ENCODE results near the gene DYRK4.

DNA sequence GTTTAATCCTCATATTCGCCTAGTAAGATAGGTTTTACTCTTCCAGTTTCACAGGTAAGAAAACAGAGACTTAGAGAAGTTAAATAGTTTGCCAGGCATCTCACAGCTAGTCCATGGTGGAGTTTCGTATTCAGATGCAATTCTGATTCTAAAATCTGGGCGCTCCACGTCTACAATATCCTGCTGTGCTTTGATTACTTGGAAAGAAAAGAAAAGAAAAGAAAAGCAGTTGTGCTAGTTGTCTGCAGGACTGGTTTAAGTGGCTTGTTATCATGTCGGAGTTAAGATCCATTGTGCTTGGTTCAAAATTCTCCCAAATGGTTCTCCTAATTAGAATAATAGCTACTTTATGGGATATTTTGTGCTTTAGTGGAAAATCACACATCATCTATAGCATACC lies 68.3 kb downstream of the DYRK4 start:
- TF ChIP-seq, protein P1, sequence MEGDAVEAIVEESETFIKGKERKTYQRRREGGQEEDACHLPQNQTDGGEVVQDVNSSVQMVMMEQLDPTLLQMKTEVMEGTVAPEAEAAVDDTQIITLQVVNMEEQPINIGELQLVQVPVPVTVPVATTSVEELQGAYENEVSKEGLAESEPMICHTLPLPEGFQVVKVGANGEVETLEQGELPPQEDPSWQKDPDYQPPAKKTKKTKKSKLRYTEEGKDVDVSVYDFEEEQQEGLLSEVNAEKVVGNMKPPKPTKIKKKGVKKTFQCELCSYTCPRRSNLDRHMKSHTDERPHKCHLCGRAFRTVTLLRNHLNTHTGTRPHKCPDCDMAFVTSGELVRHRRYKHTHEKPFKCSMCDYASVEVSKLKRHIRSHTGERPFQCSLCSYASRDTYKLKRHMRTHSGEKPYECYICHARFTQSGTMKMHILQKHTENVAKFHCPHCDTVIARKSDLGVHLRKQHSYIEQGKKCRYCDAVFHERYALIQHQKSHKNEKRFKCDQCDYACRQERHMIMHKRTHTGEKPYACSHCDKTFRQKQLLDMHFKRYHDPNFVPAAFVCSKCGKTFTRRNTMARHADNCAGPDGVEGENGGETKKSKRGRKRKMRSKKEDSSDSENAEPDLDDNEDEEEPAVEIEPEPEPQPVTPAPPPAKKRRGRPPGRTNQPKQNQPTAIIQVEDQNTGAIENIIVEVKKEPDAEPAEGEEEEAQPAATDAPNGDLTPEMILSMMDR (IDR thresholded peaks at IDR 0.05): no peak
- no peak for TF ChIP-seq POLR2AphosphoS5 (IDR thresholded peaks at IDR 0.05; ENCODE audit: low read depth, low read length)
- TF ChIP-seq, protein P2, sequence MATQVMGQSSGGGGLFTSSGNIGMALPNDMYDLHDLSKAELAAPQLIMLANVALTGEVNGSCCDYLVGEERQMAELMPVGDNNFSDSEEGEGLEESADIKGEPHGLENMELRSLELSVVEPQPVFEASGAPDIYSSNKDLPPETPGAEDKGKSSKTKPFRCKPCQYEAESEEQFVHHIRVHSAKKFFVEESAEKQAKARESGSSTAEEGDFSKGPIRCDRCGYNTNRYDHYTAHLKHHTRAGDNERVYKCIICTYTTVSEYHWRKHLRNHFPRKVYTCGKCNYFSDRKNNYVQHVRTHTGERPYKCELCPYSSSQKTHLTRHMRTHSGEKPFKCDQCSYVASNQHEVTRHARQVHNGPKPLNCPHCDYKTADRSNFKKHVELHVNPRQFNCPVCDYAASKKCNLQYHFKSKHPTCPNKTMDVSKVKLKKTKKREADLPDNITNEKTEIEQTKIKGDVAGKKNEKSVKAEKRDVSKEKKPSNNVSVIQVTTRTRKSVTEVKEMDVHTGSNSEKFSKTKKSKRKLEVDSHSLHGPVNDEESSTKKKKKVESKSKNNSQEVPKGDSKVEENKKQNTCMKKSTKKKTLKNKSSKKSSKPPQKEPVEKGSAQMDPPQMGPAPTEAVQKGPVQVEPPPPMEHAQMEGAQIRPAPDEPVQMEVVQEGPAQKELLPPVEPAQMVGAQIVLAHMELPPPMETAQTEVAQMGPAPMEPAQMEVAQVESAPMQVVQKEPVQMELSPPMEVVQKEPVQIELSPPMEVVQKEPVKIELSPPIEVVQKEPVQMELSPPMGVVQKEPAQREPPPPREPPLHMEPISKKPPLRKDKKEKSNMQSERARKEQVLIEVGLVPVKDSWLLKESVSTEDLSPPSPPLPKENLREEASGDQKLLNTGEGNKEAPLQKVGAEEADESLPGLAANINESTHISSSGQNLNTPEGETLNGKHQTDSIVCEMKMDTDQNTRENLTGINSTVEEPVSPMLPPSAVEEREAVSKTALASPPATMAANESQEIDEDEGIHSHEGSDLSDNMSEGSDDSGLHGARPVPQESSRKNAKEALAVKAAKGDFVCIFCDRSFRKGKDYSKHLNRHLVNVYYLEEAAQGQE (IDR thresholded peaks at IDR 0.05; ENCODE audit: insufficient read depth in 1 of 2, low read depth in 2 of 2, low read length in 1 of 2): no peak
- no peak for TF ChIP-seq SIN3A (IDR thresholded peaks at IDR 0.05; ENCODE audit: borderline replicate concordance, insufficient read depth, low read depth, low read length)
- TF ChIP-seq TCF7L2 (IDR thresholded peaks at IDR 0.05; ENCODE audit: low read depth, low read length): no peak

Measured in Panc1 (cell line).